HG03378 (cell line): ENCODE data around the gene CRIP1.

ENCODE experiments used
- ATAC-seq: cut with Tn5 transposase; IDR thresholded peaks from one replicate; pipeline ENCODE4 v1.9.1; 2021; ENCODE audit warnings: mild to moderate bottlenecking, moderate library complexity; ENCODE audit not compliant: unreplicated experiment

CRIP1 gene

DNA sequence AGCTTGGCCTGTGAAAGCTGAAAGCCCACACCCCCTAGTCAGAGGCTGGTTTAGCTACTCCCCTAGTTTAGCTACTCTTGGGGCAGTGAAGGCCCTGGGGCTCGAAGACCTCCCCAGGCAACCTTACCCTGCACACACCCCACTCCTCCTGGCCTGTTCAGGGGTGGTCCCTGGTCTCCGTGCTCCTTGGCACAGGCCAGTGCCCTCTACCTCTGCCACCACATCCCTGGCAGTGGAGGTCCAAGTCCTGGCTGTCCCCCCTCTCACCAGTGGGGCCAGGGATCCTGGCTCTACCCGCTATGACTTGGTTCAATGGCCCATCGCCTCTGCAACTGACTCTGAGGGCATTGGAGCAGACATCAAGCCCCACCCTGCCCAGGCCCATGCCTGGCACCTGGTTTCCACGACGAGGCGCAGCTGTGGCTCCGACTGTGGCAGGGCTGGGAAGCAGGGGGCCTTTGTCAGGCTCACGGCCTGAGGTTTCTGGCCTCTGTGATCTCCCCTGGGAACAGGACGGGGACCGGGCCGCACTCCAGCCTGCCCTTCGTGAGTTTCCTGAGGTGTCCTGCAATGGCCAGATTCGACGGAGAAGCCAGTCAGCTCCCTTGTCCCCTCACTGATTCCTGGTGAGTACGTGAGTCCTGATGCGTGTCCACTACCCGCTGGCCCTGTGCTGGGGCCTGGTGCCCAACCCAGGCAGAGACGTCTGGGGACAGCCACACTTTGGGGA lies 45.4 kb downstream of the CRIP1 start:
- no peak for ATAC-seq

GRCh38 chr14:105532735-105533141 lies 46.1 kb downstream of the CRIP1 start:
- no peak for ATAC-seq

DNA sequence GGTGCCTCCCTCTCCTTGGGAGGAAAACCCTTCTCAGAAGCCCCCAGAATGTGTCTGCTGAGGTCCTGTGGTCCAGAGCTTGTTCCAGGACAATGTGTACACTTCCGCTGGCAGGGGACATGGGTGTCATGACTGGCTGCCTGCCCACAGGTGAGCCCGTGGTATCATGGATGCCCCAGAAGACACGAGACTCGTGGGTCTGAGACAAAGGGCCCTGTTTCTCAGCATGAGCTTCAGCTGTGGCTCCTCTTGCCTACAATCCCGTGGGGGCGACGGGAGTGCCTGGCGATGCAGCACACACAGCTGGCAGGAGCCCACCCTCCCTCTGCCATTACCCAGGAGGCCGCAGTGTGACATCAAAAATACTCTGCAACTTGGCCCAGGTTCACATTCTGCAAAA lies 46.7 kb downstream of the CRIP1 start:
- no peak for ATAC-seq

- ATAC-seq, result no peak
Measured at GRCh38 chr14:105533811-105534498, 47.3 kb downstream of the CRIP1 start.

- no peak for ATAC-seq
Measured at GRCh38 chr14:105534586-105534985, 47.9 kb downstream of the CRIP1 start.

- ATAC-seq, result no peak
Measured at GRCh38 chr14:105536051-105536450, 49.4 kb downstream of the CRIP1 start.

DNA sequence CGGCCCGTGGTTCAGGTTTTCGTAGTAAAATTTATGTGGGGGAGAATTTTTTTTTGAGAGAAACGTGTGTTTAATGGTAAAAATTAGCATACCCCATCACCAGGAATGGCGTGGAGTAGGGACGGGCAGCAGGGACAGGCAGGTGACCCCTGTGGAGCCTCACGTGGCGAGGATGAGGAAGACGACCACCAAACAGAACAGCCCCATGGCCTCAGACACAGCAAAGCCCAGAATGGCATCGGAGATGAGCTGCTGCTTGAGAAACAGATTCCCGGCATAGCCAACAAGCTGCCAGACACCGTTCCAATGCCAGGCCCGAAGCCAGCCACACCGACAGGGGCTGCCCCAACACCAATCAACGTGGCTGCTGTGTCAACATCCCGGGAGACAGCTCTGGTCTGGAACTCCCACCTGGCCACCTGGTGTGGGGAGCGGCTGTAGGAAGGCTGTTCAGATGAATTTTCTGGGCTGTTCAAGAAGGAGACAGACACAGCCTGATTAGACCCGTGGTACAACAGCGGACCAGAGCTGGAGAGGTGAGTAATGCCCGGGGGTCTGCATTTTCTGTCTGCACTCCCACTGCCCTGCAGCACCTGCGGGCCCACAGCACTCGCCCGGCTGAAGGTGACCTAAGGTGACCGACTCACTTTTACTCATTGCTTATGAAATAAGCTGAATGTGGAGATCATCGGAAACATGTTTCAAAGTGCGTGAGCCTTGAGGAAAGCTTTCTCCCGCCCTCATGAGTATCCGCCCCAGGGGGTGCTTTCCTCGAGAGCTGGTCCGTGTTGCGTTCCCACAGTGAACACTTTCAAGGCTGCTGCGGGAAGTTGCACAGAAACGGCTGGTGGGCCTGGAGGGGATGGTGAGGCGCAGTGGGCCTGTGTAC lies 50.2 kb downstream of the CRIP1 start:
- ATAC-seq, result no peak

DNA sequence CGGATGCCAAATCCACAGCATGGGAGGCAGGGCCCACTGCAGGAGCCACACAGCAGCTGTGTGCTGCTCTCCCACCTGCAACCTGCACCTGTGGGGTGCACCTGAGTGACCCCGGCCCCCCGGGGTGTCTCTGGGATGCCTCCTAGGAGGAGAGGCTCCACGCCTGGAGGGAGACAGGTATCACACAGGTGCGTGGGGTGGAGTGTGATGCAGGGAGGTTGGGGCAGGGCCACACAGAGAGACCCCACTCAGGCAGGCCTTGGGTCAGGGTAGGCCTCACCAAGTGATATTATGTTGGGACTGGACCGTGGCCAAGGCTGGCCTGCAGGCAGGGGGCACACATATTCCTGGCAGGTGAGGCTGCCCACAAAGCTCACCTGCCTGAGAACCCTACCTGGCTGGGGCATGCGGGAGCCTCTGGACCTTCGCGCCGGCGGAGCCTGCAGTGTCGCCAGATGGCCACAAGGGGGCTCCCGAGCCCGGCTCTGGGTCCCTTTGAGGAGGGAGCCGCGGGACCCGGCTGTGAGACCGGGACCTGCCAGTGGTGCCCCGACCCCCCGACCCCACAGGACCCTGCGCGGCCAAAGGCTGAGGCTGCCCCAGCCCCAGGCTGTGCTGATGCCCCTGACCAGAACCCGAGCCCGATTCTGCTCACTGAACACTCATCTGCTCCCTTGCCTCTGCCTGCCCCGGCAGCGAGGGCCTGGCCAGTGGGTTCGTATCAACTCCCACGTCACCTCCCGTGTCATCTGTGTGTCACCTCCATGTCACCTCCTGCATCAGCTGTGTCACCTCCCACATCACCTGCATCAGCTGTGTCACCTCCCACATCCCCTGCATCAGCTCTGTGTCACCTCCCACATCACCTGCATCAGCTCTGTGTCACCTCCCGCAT lies 51.1 kb downstream of the CRIP1 start:
- no peak for ATAC-seq
